Gastrocnemius medialis (tissue), 4 donors: ENCODE results near the gene CBLL1.

Experiments used
- CTCF ChIP-seq, 5 experiments: fragments of 450-650 bp in 3 of 5; fragments of 200-600 bp in 2 of 5; sonication (generic) in 2 of 5; IDR thresholded peaks in 4 of 5; conservative IDR thresholded peaks in 1 of 5; 1 replicate in 4 of 5; 2 replicates in 1 of 5; pipeline ENCODE4 v1.5.1; 2016 to 2019; ENCODE audit warnings: antibody characterized with exemption in 5 of 5, mild to moderate bottlenecking in 3 of 5, moderate library complexity in 3 of 5
- POLR2A ChIP-seq, 2 donors: fragments of 450-650 bp; IDR thresholded peaks; one replicate each; pipeline ENCODE4 v1.6.1; 2017; ENCODE audit warnings: antibody characterized with exemption in 2 of 2, mild to moderate bottlenecking in 2 of 2, moderate library complexity in 2 of 2

DNA sequence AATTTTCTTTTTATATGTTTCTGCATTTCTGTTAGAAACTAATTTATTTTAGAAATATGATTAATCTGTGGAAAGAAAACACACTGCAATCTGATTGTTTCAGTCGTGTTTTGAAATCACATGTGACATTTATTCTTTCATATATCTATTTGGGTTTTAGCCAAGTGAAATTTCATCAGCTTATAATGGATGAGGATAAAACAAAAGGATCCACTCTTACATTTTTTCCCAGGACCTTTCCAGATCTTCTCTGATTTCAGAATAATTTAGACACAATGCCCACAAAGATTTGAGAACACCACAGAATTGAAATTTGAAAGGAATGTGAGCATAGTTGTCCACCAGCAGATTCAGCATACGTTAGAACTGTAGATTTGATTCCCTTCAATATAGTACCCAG lies 29.1 kb downstream of the CBLL1 start:
- TF ChIP-seq CTCF (IDR thresholded peaks at IDR 0.05 in 4 of 5, conservative IDR thresholded peaks at IDR 0.05 in 1 of 5) (no peak), POLR2A (IDR thresholded peaks at IDR 0.05) (no peak)
